ENCODE data around the gene OPCML. TPM values are rescaled to one million over a fixed set of nuclear protein-coding genes. Genes with fewer than 3 reads are reported as not detected.
A peak's percentile ranks its signal among the peaks of the same experiment; 100 is the strongest.

Gene OPCML
- total RNA-seq, 1 donor from 2014 or later: 0.09 TPM

- no peak for DNase-seq (ENCODE audit: low spot score)
Measured at GRCh38 chr11:133176748-133177147, 355.6 kb downstream of the OPCML start.

GRCh38 chr11:133175103-133175502 lies 357.2 kb downstream of the OPCML start:
- no peak for DNase-seq (ENCODE audit: low spot score)

GRCh38 chr11:133173810-133174412 lies 358.4 kb downstream of the OPCML start:
- no peak for DNase-seq (ENCODE audit: low spot score)

- DNase-seq (ENCODE audit: low spot score): no peak
Measured at GRCh38 chr11:133172349-133172748, 360.0 kb downstream of the OPCML start.

DNA sequence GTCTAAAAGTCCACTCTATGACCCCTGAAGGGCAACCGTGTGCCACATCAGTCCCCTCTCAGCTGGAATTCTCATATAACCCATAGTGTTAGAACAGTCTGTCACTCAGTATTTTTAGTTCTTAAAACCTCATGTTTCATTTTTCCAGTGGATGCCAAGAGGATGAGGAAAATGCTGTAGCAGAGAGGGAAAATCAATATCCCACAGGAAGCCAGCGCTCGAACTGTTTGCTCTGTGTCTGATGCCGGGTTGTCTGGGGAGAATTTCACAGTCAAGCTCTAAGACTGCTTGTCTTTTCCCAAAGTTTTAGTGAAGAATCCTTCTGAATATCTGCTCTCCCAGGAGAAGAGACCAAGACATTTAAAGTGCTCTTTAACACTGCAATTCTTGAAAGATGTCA lies 360.9 kb downstream of the OPCML start:
- no peak for DNase-seq (ENCODE audit: low spot score)

DNA sequence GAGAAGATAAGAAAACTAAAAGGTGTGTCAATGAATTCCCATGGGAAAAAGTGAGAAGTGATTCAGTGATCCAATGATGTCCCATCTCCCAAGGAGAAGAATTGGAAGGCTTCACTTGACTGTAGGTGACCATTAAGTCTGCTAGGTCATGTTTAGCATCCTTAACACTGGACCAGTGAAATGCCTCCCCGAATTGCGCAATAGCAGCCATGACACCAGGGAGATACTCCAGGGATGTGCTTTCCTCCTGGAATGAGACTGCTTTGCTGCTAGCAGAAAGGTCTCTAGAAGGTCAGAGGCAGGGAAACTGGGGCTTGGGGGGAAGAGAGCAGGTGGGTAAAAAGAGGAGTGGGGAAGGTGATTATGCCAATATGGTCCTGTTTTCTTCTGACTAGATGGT lies 364.3 kb downstream of the OPCML start:
- no peak for DNase-seq (ENCODE audit: low spot score)

DNA sequence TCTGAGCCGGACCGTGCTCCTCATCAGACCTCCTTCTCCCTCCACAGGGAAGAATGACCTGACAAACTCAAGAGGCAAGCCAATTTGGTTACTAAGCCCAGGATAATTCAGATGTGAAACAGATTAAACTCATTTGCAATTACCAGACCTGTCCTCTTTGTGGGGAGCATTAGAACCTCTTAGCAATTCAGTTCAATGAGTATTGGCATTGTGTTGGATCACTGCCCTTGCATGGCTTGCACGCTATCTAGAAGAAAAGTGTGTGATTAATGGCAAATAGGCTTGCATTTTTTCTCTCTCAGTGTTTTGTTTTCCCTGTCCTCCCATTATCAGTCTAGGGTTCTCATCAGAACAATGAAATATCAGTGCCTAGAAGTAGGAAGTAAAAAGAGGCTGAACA lies 365.6 kb downstream of the OPCML start:
- DNase-seq (ENCODE audit: low spot score): no peak

DNA sequence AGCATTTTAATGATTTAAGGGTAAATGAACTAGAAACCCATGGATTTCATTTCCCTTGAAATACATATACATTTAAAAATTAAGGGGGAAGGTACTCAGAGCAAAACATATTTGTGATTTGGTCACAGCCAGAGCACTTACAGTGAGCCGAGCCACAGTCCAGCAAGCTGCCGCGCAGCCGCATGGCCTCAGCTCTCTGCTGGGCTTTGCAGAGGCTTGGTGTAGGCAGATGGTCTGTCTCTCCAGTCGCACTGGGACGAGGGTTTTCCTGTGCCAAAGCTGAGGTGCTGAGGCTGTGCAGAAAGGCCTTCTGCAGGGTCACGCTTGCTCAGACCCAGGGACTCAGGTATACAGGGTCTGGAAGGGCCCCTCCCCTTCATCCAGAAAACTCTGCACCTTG lies 367.3 kb downstream of the OPCML start:
- no peak for DNase-seq (ENCODE audit: low spot score)

DNA sequence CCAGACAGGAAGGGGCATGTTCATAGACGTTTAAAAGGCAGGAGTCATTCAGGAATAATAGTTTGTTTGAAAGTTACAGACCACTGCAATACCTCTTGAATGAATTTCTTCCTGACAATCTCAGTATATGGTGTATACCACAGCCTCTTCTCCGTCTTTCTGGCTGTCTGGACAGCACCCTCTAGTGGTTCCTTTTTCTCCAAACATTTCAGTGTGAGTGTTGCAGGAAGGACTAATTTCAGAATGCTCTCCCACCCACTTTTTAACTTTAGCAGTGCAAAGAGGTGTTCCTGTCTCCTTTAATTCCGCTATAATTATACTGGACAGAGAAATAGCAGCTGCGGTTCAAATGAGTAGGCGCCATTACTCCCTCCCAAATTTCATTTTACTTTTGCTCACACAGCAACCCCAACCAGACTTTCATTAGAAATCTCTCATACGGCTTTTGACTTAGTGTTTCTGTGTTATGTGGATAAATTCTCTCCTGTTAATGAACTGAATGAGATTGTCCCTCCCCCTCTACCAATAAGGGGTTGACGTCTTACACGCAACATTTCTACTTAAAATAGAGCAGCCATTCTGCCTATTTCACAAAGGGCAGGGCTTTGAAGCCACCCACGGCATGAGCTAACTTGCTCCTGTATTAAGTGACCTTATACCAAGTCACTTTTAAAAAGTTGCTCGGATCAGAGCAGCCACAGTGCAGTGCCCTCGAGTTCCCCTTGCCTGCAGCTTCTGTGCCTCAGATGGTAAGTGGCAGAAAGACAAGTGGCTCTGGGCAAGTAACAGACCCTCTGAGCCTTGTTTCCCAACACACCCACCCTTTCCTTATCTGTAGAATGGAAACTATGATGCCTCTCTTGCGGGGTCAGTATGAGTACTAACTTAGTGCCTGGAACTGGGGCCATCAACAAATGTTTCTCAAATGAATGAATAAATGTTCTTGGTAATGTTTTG lies 368.6 kb downstream of the OPCML start:
- DNase-seq (ENCODE audit: low spot score): peak; percentile 22

GRCh38 chr11:133162227-133162626 lies 370.1 kb downstream of the OPCML start:
- peak; percentile 48 for DNase-seq (ENCODE audit: low spot score)

DNA sequence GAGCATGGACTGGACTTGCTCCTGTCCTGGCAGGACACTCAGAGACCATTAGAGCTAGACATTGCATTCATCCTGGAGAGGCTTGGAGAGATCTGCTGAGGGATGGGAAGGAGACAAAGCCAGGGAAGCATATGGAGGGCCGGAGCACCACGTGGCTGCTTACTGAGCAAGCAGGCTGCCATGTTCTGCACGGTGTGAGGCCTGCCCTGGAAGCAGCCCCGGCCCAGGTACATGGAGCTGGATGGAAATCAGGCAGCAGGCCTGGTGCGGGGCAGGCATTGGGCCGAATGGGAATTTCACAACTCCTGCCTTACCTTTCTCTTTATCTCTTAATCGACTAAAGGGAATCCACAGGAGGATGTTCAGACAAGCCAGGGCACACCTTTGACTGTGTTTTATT lies 371.5 kb downstream of the OPCML start:
- no peak for DNase-seq (ENCODE audit: low spot score)

- no peak for DNase-seq (ENCODE audit: low spot score)
Measured at GRCh38 chr11:133156986-133157745, 375.1 kb downstream of the OPCML start.

DNA sequence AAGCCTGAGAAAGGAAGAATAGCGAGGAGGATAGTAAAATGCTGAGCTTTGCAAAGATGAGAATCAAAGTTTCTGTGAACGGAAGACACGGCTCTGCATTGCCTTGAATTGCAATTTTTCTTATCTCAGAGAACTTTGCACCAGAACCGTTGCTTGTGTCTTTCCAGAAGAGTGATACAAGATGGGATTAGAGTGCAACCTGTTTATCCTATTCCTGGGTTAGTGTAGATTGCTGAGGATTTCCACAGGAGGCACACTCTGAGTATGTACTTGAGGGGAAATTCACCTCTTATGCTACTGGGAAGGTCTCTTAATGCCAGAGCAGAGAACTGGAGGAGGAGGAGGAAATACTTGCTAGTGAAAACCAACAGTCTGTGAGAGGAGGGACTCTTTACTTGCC lies 377.5 kb downstream of the OPCML start:
- no peak for DNase-seq (ENCODE audit: low spot score)

DNA sequence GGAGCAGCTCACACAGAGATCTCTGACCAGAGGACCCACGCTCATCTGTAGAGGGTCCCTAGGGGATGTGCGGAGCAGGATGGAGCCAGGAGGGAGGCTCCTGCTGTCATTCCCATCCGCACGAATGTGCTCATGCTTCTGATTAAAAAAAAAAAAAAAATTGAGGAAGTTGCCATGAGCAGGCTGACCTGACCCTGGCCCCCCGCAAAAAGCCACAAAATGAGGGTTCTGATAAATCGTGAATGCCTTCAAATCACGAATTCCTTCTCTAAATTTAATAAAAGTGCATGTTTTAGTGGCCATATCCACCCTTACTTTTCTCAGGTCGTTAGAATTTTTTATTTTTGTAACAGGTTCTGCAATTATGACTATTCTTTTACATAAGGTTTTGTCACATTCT lies 378.2 kb downstream of the OPCML start:
- no peak for DNase-seq (ENCODE audit: low spot score)

GRCh38 chr11:133153031-133153430 lies 379.3 kb downstream of the OPCML start:
- DNase-seq (ENCODE audit: low spot score): no peak

GRCh38 chr11:133149698-133150097 lies 382.6 kb downstream of the OPCML start:
- DNase-seq (ENCODE audit: low spot score): no peak

DNA sequence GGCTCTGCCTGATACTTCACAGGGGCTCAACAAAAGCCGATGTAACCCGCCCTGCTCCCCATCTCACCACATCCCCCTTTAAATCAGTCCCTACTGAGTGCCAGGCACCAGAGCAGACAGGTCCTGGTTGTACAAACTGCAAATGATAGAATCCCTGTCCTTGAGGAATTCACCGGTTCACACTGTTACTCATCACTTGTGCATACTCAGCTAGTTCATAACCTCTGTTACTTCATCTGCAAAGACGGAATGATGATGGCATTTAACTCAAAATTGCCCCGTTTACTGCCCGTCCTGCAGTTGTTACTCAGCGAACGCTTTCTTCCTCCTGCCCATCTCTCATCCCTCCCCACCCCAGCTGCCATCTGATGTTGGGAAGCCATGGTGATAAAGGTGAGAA lies 384.7 kb downstream of the OPCML start:
- no peak for DNase-seq (ENCODE audit: low spot score)

DNA sequence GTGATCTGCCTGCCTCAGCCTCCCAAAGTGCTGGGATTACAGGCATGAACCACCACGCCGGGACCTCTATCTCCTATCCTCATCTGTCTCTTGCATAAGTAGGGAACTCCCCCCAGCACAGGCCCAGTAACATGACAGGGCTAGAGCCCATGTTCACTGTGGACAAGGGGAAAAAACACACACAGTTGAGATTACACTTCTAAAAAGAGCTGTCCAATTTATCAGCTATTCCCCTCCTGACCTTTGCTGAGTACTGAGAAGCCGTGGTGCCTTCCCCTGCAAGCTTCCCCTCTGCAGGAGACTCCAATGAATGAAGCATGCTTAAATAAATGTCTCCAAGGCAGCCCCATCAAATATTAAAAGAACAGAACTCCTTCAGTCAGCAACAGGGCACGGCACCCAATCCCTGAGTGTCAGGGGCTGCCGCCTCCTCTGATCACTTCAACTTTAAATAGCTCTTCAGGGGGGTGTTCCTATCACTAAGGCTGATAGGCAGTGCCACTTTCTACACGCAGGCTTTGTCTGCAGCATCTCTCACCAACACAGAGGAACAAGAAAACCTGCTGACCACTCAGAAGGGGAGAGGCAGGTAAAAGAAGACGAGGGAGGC lies 385.5 kb downstream of the OPCML start:
- DNase-seq (ENCODE audit: low spot score): no peak

GRCh38 chr11:133137939-133138338 lies 394.4 kb downstream of the OPCML start:
- no peak for DNase-seq (ENCODE audit: low spot score)

GRCh38 chr11:133137270-133137669 lies 395.0 kb downstream of the OPCML start:
- no peak for DNase-seq (ENCODE audit: low spot score)

- no peak for DNase-seq (ENCODE audit: low spot score)
Measured at GRCh38 chr11:133136376-133136775, 395.9 kb downstream of the OPCML start.

All from mucosa of gallbladder (tissue), 1 donor.